Right renal cortex interstitium (tissue), 3 donors: ENCODE data around the gene USP6. TPM values are rescaled to one million over a fixed set of nuclear protein-coding genes. Genes with fewer than 3 reads are reported as not detected.
A peak's percentile ranks its signal among the peaks of the same experiment; 100 is the strongest.
"Not testable (repeated sequence)": the region's sequence is repeated elsewhere in the genome, so short reads cannot be mapped to it uniquely, and the experiment has no call there.

Experiments
- DNase-seq, 3 donors: peaks; one replicate each; pipeline ENCODE4 v3.0.0-alpha.2; 2013; ENCODE audit warnings: low read depth in 3 of 3, low spot score in 2 of 3
- polyA plus RNA-seq, 3 donors: library from polyadenylated mRNA; unstranded; fragments of 120-200 nt; gene quantifications; one replicate each; pipeline ENCODE4 v1.2.1, GENCODE V29; 2013; ENCODE audit not compliant: insufficient read length in 3 of 3

Gene USP6
- polyA plus RNA-seq: 1 to 10 TPM; 2.0 to 2.8 (median 2.8) TPM

- no peak for DNase-seq
Measured at GRCh38 chr17:5115673-5116651, at the start of gene USP6. USP6 (plus strand) TSS chr17:5116032; CDS start chr17:5130368, 14,336 bp downstream.

DNA sequence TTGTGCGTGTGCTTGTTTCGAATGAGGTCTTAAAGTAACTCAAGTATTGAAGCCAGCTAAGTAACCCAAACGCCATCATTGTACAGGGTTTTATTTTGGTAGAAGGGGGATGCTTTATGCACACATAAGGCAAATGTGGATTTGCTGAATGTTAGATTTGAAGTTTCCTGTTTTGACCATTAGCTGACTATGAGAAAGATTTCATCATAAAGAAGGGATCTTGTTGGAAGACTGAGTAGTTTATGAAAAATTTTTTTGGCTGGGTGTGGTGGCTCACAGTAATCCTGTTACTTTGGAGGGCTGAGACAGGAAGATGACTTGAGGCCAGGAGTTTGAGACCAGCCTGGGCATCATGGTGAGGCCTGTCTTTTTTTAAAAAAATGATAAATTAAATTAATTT lies 47.6 kb upstream of the USP6 start:
- DNase-seq: no peak

GRCh38 chr17:5069724-5070123 lies 46.1 kb upstream of the USP6 start:
- no peak for DNase-seq

- not testable (repeated sequence) for DNase-seq
Measured at GRCh38 chr17:5075472-5075871, 40.4 kb upstream of the USP6 start.

DNA sequence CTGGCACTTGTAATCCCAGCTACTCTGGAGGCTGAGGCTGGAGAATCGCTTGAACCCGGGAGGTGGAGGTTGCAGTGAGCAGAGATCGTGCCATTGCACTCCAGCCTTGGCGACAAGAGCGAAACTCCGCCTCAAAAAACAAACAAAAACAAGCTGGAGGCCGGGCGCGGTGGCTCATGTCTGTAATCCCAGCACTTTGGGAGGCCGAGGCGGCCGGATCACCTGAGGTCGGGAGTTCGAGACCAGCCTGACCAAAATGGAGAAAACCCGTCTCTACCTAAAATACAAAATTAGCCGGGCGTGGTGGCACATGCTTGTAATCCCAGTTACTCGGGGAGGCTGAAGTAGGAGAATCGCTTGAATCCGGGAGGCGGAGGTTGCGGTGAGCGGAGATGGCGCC lies 38.6 kb upstream of the USP6 start:
- DNase-seq: not testable (repeated sequence)

DNA sequence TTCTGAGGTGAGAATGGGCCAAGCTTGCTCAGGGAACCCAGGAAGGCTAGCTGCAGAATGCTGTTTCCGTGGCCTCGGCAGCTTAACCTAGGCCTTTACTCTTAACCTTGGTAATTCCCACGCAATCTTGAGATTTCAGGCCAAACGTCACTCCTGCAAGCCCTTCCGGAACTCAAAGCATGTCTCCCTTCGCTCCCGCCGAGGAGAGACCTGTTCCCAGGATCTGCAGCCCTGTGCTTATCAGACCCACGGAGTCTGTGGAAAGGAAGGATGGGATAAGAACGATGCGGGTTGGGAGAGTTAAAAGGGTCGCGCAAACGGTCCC lies 38.1 kb upstream of the USP6 start:
- DNase-seq: no peak

GRCh38 chr17:5078106-5079028 lies 37.5 kb upstream of the USP6 start, which contains the start of gene ZFP3:
ZFP3 (plus strand) TSS chr17:5078467; CDS start chr17:5091505, 13,038 bp downstream.
- DNase-seq: peak; percentile 75 to 78 (median 77)

- no peak for DNase-seq
Measured at GRCh38 chr17:5080591-5080990, 35.2 kb upstream of the USP6 start.

GRCh38 chr17:5092218-5093010 lies 23.4 kb upstream of the USP6 start:
- DNase-seq: no peak

GRCh38 chr17:5096731-5097100 lies 19.1 kb upstream of the USP6 start:
- no peak for DNase-seq

DNA sequence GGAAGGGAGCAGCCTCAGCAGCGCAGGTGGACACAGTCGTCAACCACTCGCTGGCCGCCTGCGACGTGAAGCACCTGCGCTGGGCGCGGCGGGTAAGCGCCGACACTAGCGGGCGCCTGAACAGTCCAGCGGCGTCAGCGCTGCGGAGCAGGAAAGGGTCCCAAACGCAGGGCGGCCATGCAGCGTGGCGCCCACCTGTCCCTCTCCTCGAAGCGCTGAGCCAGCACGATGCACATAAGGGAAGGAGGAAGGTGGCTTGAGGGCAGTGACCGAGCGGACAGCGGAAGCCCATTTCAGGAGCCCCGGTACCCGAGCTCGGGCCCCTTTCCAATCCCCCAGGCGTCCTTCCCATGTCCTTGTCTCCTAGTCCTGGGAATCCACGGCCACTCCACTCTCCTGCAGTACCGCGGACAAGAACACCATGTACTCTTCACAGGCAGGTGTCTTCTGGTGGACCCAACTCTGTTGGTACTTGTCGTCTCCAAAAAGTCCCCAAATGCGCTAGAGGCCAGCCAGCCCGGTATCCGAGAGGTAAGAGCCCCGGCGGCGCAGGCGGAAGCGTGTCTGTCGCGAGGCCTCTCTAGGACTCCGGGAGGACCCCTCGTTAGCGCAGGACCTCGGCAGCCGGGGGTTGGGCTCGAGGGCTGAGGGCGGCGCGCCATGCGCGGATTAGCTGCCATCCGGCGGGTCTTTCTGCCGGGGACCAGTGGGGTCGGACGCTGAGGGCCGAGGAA lies 18.6 kb upstream of the USP6 start:
- peak in 1 of 3 donors; percentile 40 for DNase-seq

GRCh38 chr17:5099271-5099670 lies 16.6 kb upstream of the USP6 start:
- DNase-seq: no peak

DNA sequence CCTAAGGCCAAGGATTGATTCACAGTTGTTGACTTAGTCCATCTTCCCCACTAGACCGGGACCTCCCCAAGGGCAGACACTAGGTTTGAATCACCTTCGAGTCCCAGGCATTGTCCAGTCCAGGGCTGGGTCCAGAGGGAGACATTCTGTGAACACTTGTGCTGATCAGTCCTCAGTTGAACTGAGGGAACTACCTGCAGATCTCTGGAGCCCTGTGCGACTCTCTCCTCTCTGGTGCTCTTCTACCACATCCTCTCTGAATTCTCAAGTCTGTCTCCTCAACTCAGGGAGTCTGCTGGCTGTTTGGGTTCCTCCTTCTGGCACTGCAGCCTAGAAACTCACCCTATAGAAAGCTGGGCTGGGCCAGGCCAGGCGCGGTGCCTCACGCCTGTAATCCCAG lies 15.0 kb upstream of the USP6 start:
- no peak for DNase-seq

DNA sequence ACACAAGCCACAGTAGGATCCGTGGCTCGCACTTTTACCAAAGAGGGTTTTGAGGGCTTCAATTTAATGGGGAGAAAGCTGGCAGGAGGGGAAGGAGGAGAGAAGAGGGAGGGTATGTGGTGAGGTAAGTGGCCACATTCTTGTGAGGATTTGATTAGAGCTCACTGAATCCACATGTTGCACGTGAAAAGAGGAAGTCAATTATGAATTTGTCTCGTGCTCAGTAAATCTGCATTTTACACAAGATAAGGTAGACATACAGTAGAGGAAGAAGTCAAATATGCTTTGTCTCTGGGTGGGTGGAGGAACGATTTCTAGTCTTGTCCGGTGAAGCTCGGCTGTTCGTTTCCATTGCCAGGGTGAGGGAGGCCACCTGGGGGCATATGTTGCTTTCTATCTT lies 5.0 kb upstream of the USP6 start:
- DNase-seq: no peak

- DNase-seq: peak; percentile 84 to 91 (median 88)
Measured at GRCh38 chr17:5111402-5112204, 4.2 kb upstream of the USP6 start, which contains the start of gene ZNF232. ZNF232 (minus strand) TSS chr17:5111878; CDS start chr17:5111822, 56 bp downstream.

DNA sequence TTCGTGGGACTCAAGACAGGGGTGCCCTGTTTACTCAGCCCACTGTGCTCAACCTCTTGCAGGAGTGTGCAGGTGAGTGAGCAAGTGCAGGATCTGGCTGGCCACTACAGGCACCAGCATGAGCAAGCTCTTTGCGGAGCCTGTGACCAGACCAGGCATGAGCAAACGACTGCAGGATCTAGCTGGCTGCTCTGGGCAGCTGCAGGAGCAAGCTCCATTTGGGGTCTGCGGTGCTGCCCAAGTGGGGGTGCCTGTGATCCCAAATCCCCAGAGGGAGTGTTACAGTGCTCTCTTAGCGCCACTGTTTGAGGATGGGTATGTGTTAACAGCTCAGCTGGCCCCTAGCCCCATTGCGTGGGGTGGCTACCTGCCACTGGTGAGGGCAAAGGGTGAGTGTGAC lies 2.4 kb downstream of the USP6 start:
- no peak for DNase-seq

DNA sequence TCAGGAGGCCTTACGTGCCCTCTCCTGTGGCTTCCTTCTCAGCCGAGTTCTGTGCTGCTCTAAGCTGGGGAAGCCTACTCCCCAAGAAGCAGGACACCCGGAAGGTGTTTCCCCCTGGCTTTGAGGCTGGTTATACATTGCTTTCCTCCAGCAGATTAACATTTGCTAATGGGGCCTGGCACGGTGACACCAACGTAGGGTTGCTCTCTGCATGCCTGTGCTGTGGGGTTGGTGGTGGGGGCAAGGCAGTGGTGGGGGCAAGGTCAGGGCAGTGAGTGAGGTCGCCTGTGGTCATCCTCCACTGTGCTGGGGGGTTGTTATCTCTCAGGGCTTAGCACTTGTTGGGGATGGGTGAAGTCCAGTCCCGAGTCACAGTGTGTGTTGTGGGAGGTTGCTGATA lies 4.2 kb downstream of the USP6 start:
- DNase-seq: no peak

DNA sequence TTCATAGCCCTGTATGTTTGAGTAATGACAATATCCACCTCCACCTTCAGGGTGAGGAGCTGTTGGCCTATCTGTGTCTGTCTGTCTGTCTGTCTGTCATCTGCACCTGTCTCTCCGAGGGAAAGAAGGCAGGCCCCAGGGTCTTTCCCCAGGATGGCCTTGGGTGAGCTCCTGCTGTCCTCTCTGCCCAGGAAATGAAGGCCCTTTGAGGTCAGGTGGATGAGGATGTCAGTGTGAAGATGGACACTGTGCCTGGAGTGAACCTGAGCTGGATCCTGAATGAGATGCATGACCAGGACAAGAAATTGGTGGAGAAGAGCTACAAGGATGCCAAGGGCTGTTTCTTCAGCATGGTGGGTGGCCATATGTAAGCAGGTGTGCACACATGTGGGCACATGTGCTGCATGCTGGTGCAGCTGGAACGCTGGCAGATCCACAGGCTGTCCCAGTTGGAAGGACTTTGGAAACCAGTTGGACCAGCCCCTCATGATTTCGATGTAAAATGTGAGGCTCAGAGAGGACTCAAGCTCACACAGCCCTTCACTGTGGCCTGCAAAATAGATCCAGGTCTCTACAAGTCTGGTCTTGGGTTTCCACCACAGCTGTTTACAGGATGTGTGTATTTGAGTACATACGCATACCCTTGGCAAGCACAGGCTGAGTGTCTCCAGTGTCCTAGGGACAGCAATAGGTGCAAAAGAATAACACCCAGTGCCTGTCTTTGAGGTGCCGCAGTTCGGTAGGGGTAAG lies 4.8 kb downstream of the USP6 start:
- DNase-seq: not testable (repeated sequence)
